ENCODE measurements around the gene NAA80.

DNA sequence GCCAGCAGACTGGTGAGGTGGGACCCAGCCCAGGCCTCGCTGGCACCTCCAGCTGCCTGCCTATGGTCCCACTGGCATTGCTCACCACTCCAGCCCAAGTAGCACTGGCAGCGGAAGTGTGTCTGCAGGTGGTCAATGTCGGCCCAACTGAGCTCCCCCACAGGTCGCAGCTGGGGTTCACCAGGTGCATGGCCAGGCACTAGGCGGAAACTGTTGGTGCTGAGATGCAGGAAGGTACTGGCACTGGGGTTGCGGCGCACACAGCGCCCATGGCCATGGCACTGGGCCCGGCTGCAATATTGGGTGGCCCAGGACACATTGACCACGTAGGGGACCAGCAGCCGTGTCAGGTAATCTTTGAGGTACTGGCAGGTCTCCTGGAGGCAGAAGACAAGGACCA lies 19.0 kb upstream of the NAA80 start:
- TF ChIP-seq, protein P1, sequence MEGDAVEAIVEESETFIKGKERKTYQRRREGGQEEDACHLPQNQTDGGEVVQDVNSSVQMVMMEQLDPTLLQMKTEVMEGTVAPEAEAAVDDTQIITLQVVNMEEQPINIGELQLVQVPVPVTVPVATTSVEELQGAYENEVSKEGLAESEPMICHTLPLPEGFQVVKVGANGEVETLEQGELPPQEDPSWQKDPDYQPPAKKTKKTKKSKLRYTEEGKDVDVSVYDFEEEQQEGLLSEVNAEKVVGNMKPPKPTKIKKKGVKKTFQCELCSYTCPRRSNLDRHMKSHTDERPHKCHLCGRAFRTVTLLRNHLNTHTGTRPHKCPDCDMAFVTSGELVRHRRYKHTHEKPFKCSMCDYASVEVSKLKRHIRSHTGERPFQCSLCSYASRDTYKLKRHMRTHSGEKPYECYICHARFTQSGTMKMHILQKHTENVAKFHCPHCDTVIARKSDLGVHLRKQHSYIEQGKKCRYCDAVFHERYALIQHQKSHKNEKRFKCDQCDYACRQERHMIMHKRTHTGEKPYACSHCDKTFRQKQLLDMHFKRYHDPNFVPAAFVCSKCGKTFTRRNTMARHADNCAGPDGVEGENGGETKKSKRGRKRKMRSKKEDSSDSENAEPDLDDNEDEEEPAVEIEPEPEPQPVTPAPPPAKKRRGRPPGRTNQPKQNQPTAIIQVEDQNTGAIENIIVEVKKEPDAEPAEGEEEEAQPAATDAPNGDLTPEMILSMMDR (conservative IDR thresholded peaks at IDR 0.05; ENCODE audit: low read depth, low read length): no peak
- no peak for TF ChIP-seq EZH2 (IDR thresholded peaks at IDR 0.05; ENCODE audit: borderline replicate concordance, low read depth, low read length, poor library complexity, severe bottlenecking)

Data from A673 (cell line).